Uterus (tissue), 4 donors: ENCODE measurements around the gene ACOT7. TPM values are rescaled to one million over a fixed set of nuclear protein-coding genes. Genes with fewer than 3 reads are reported as not detected.
"Not testable (repeated sequence)": the region's sequence is repeated elsewhere in the genome, so short reads cannot be mapped to it uniquely, and the experiment has no call there.

Experiments used
- DNase-seq, 2 donors: peaks; one replicate each; pipeline ENCODE4 v3.0.0-alpha.2; 2019 to 2020
- H3K27ac ChIP-seq, 2 donors: fragments of 200-600 bp; sonication (generic); 1 replicate in 1 of 2; 2 replicates in 1 of 2; pipeline ENCODE4 v1.5.1; 2016 to 2018
- H3K27me3 ChIP-seq, 2 donors: fragments of 200-600 bp; sonication (generic); one replicate each; pipeline ENCODE4 v1.5.1; 2018 to 2019; ENCODE audit warnings: control low read depth in 1 of 2
- H3K36me3 ChIP-seq, 2 donors: fragments of 200-600 bp; sonication (generic); one replicate each; pipeline ENCODE4 v1.5.1; 2019; ENCODE audit warnings: control low read depth in 1 of 2
- H3K4me1 ChIP-seq, 2 donors: fragments of 200-600 bp; sonication (generic); one replicate each; pipeline ENCODE4 v1.5.1; 2018 to 2019; ENCODE audit warnings: control low read depth in 1 of 2
- H3K4me3 ChIP-seq, 2 donors: fragments of 200-600 bp; sonication (generic); 1 replicate in 1 of 2; 2 replicates in 1 of 2; pipeline ENCODE4 v1.5.1; 2018 to 2019; ENCODE audit warnings: mild to moderate bottlenecking in 1 of 2
- H3K9me3 ChIP-seq, 2 donors: fragments of 200-600 bp; sonication (generic); one replicate each; pipeline ENCODE4 v1.5.1; 2019; ENCODE audit warnings: control low read depth in 1 of 2
- POLR2A ChIP-seq, 2 donors: fragments of 450-650 bp; IDR thresholded peaks; one replicate each; pipeline ENCODE4 v1.6.1; 2016; ENCODE audit warnings: antibody characterized with exemption in 2 of 2, mild to moderate bottlenecking in 1 of 2, moderate library complexity in 1 of 2
- intact Hi-C: fragments of 100-400 bp; cut with DNase I; formaldehyde crosslinking; loops from one replicate; pipeline ENCODE4 v1.15.1; 2023; ENCODE audit warnings: low total_unique reads
- total RNA-seq, 4 donors: library from RNA; depleted of rRNA in 3 of 4; stranded (reverse); fragments of >200 nt in 3 of 4; gene quantifications; one replicate each; pipeline versions ENCODE4 v1.1.0 to v1.2.4, GENCODE V29; 2014 to 2023
- TF ChIP-seq, protein P1 (sequence below), 4 experiments: fragments of 200-600 bp in 2 of 4; fragments of 450-650 bp in 2 of 4; sonication (generic) in 2 of 4; IDR thresholded peaks; one replicate each; pipeline ENCODE4 v1.5.1; 2016 to 2019; ENCODE audit warnings: antibody characterized with exemption in 4 of 4, mild to moderate bottlenecking in 2 of 4, moderate library complexity in 1 of 4
- donor health status: DM: yes; HTN: yes; CAD: no.

Gene ACOT7
- total RNA-seq, 4 donors from 2014 or later: 7.4 to 27.6 (median 12.4) TPM

DNA sequence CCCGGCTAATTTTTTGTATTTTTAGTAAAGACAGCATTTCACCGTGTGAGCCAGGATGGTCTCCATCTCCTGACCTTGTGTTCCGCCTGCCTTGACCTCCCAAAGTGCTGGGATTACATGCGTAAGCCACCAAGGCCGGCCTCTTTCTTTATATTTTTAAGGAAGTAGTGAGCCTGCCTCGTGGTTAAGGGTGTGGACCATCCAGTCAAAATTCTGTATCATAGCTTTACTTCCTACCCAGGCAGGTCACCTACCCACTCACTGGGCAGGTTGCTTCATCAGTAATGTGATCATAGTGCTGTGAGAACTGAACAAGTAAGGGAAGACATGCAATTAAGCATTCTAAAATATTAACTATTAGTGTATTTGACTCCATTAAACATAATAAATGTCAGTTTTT, 8.1 kb upstream of the ACOT7 start:
- intact Hi-C loops: loop anchor here (5.0 kb wide), 1 partner anchor 154 kb away; no protein-coding TSS in a partner anchor
- TF ChIP-seq POLR2A (IDR thresholded peaks at IDR 0.05): no peak
- TF ChIP-seq, protein P1, sequence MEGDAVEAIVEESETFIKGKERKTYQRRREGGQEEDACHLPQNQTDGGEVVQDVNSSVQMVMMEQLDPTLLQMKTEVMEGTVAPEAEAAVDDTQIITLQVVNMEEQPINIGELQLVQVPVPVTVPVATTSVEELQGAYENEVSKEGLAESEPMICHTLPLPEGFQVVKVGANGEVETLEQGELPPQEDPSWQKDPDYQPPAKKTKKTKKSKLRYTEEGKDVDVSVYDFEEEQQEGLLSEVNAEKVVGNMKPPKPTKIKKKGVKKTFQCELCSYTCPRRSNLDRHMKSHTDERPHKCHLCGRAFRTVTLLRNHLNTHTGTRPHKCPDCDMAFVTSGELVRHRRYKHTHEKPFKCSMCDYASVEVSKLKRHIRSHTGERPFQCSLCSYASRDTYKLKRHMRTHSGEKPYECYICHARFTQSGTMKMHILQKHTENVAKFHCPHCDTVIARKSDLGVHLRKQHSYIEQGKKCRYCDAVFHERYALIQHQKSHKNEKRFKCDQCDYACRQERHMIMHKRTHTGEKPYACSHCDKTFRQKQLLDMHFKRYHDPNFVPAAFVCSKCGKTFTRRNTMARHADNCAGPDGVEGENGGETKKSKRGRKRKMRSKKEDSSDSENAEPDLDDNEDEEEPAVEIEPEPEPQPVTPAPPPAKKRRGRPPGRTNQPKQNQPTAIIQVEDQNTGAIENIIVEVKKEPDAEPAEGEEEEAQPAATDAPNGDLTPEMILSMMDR (IDR thresholded peaks at IDR 0.05): no peak
- no peak overlapping the region for H3K27ac ChIP-seq

DNA sequence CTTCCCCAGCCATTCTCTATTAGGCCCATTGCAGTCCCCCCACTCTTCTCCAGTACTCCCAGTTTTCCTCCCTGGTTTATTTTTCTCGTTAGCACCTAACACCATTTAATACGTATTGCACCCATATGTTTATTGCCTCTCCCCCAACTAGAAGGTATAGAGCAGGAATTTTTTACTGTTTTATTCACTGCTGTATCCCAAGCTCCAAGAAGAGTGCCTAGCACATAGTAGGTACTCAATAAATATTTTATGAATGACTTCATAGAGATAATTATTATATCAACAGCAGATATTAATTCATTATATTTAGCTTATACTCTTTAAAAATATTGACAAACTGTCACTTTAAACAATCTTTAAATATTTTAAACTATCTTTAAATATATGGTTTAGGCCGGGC, 5.7 kb upstream of the ACOT7 start:
- no peak overlapping the region for H3K27ac ChIP-seq
- no peaks in the 10 kb centered on the region for H3K27me3 ChIP-seq
- H3K4me3 ChIP-seq: no peak overlapping the region
- no peaks in the 10 kb centered on the region for H3K36me3 ChIP-seq
- intact Hi-C loops: no loop called here
- no peaks in the 10 kb centered on the region for H3K4me1 ChIP-seq
- DNase-seq: no peak
- TF ChIP-seq, protein P1 (IDR thresholded peaks at IDR 0.05): no peak
- TF ChIP-seq POLR2A (IDR thresholded peaks at IDR 0.05): no peak
- no peaks in the 10 kb centered on the region for H3K9me3 ChIP-seq

More for the DNA sequence above, 8.1 kb upstream of the ACOT7 start:
- no peak overlapping the region for H3K4me3 ChIP-seq
- no peaks in the 10 kb centered on the region for H3K36me3 ChIP-seq
- H3K9me3 ChIP-seq: no peaks in the 10 kb centered on the region
- peaks cover 0 to 4% of the 10 kb centered on the region in 2 donors for H3K27me3 ChIP-seq
- no peaks in the 10 kb centered on the region for H3K4me1 ChIP-seq
- DNase-seq: no peak

DNA sequence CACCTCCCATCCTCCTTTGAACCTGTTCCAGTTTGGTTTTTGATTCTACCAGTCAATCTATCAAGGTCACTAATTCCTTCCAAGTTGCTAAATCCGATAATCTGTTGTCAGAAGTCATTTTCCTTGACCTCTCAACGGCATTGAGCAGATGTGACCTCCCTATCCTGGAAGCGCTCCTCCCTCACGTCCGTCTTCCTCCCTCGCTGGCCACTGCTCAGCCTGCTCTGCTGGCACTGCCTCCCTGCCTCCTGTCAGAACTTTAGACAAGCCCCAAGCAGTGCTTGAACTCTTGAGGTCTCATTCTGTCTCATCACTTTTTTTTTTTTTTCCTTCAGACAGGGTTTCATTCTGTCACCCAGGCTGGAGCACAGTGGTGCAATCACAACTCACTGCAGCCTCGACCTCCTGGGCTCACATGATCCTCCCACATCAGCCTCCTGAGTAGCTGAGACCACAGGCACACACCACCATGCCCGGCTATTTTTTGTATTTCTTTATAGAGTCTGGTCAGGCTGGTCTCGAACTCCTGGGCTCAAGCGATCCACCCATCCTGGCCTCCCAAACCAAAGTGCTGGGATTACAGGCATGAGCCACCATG, 4.4 kb upstream of the ACOT7 start:
- no peak for TF ChIP-seq POLR2A (IDR thresholded peaks at IDR 0.05)
- TF ChIP-seq, protein P1 (IDR thresholded peaks at IDR 0.05): no peak
- no peaks in the 10 kb centered on the region for H3K9me3 ChIP-seq
- no peak overlapping the region for H3K27ac ChIP-seq
- intact Hi-C loops: no loop called here
- DNase-seq: no peak
- no peaks in the 10 kb centered on the region for H3K27me3 ChIP-seq
- no peak overlapping the region for H3K4me3 ChIP-seq
- no peaks in the 10 kb centered on the region for H3K36me3 ChIP-seq
- no peaks in the 10 kb centered on the region for H3K4me1 ChIP-seq

DNA sequence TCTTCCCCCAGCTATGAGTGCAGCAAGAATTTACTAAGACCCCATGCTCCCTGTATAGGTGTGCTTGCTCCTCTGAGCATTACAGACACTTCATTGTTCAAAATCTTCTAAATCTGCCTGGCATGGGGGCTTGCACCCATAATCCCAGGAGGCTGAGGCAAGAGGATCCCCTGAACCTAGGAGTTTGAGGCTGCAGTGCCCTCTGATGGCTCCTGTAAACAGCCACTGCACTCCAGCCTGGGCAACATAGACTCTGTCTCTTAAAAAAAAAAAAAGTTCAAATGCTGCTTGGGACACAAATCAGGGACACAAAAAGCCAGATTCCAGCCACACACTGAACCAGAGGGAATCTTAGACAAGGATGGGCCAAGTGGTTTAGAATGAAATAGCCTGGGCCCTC, 3.4 kb upstream of the ACOT7 start:
- Histone ChIP-seq H3K4me1 (peaks cover 0 to 9% of the 10 kb centered on the region in 2 donors), H3K9me3 (no peaks in the 10 kb centered on the region), H3K4me3 (no peak overlapping the region), H3K27ac (no peak overlapping the region), H3K27me3 (no peaks in the 10 kb centered on the region), H3K36me3 (no peaks in the 10 kb centered on the region)
- TF ChIP-seq POLR2A (IDR thresholded peaks at IDR 0.05): no peak
- TF ChIP-seq, protein P1 (IDR thresholded peaks at IDR 0.05): no peak
- intact Hi-C loops: no loop called here
- no peak for DNase-seq

DNA sequence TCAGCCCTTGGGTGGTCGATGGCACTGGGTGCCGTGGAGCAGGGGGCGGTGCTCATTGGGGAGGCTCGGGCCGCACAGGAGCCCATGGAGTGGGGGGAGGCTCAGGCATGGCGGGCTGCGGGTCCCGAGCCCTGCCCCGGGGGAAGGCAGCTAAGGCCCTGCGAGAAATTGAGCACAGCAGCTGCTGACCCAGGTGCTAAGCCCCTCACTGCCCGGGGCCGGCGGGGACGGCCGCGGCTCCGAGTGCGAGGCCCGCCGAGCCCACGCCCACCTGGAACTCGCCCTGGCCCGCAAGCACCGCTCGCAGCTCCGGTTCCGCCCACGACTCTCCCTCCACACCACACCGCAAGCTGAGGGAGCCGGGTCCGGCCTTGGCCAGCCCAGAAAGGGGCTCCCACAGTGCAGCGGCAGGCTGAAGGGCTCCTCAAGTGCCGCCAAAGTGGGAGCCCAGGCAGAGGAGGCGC, 2.2 kb upstream of the ACOT7 start:
- H3K4me3 ChIP-seq, H3K27ac ChIP-seq, H3K36me3 ChIP-seq, intact Hi-C loops, H3K27me3 ChIP-seq, H3K9me3 ChIP-seq, DNase-seq: not testable (repeated sequence)
- H3K4me1 ChIP-seq: peaks cover 0 to 11% of the 10 kb centered on the region in 2 donors

DNA sequence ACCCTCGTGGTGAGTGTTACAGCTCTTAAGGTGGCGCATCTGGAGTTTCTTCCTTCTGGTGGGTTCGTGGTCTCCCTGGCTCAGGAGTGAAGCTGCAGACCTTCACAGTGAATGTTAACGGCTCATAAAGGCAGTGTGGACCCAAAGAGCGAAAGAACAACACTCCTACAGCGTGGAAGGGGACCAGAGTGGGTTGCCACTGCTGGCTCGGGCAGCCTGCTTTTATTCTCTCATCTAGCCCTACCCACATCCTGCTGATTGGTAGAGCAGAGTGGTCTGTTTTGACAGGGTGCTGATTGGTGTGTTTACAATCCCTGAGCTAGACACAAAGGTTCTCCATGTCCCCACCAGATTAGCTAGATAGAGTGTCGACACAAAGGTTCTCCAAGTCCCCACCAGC, 1.6 kb upstream of the ACOT7 start:
- H3K36me3 ChIP-seq, H3K27me3 ChIP-seq, H3K9me3 ChIP-seq, intact Hi-C loops, H3K27ac ChIP-seq, DNase-seq, H3K4me3 ChIP-seq: not testable (repeated sequence)
- H3K4me1 ChIP-seq: peaks cover 0 to 11% of the 10 kb centered on the region in 2 donors
